Measurements from ENCODE around the gene FABP2. TPM values are rescaled to one million over a fixed set of nuclear protein-coding genes. Genes with fewer than 3 reads are reported as not detected.

Gene FABP2
- polyA plus RNA-seq, 1 donor from 2014 or later: not detected

DNA sequence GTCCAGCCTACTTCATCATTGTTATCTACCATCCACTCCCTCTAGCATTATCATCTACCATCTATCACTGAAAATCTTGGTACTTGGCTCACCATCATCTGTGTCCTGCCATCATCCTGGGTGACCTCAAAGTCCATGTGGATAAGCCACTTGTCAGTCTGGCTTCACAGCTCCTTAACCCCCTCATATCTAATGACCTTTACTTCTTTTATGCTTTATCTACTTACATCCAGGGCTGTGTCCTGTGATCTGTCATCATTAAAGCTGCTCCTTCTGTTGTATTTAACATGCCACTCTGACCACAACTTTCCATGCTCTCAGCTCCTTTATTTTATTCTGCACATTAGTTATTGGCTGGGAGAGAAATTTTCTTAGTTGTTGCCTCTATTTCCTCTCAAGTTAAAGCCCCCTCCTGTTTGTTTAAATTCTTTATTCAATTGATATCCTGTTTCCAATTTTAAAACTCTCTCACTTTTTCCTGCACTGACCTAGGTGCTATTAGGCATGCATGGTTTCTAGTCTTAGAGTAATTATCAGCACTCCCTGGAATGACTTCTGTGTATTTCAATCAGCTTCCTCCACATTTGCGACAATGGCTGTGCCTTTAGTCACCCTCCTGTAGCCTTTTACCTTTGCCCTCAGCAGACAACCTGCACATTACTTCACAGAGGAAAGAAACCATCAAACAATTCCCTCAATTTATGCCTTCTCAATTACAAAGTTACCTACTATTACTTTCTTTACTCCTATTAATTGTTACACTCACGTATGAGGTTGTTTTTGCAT is 8.1 kb upstream of the FABP2 start:
- Histone ChIP-seq H2AFZ (ENCODE audit: low read depth, low read length) (no peak overlapping the region), H3K9me3 (ENCODE audit: low read length) (no peaks in the 10 kb centered on the region), H3K27ac (ENCODE audit: low read length) (no peak overlapping the region), H3K79me2 (replicated peaks; ENCODE audit: insufficient read depth, low read length) (no peaks in the 10 kb centered on the region), H3K36me3 (ENCODE audit: insufficient read depth, low read length) (no peaks in the 10 kb centered on the region), H3K9me2 (ENCODE audit: insufficient read depth, low read length) (no peaks in the 10 kb centered on the region), H3K27me3 (ENCODE audit: insufficient read depth, low read depth, low read length) (no peaks in the 10 kb centered on the region), H3K4me2 (ENCODE audit: low read length) (no peak overlapping the region), H3F3A (ENCODE audit: insufficient read depth, low read length, poor library complexity, severe bottlenecking) (no peaks in the 10 kb centered on the region), H3K4me3 (ENCODE audit: low read length) (no peak overlapping the region), H4K20me1 (ENCODE audit: insufficient read depth) (no peaks in the 10 kb centered on the region), H3K9ac (ENCODE audit: low read length) (no peak overlapping the region)
- no peak for TF ChIP-seq SMC3 (conservative IDR thresholded peaks at IDR 0.05; ENCODE audit: poor library complexity)
- TF ChIP-seq EZH2 (IDR thresholded peaks at IDR 0.05; ENCODE audit: borderline replicate concordance, insufficient read depth, low read length, poor library complexity, severe bottlenecking): no peak
- TF ChIP-seq, protein P1, sequence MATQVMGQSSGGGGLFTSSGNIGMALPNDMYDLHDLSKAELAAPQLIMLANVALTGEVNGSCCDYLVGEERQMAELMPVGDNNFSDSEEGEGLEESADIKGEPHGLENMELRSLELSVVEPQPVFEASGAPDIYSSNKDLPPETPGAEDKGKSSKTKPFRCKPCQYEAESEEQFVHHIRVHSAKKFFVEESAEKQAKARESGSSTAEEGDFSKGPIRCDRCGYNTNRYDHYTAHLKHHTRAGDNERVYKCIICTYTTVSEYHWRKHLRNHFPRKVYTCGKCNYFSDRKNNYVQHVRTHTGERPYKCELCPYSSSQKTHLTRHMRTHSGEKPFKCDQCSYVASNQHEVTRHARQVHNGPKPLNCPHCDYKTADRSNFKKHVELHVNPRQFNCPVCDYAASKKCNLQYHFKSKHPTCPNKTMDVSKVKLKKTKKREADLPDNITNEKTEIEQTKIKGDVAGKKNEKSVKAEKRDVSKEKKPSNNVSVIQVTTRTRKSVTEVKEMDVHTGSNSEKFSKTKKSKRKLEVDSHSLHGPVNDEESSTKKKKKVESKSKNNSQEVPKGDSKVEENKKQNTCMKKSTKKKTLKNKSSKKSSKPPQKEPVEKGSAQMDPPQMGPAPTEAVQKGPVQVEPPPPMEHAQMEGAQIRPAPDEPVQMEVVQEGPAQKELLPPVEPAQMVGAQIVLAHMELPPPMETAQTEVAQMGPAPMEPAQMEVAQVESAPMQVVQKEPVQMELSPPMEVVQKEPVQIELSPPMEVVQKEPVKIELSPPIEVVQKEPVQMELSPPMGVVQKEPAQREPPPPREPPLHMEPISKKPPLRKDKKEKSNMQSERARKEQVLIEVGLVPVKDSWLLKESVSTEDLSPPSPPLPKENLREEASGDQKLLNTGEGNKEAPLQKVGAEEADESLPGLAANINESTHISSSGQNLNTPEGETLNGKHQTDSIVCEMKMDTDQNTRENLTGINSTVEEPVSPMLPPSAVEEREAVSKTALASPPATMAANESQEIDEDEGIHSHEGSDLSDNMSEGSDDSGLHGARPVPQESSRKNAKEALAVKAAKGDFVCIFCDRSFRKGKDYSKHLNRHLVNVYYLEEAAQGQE (IDR thresholded peaks at IDR 0.05; ENCODE audit: borderline replicate concordance): no peak
- no peak for TF ChIP-seq RAD21 (conservative IDR thresholded peaks at IDR 0.05)
- no peak for TF ChIP-seq EP300 (conservative IDR thresholded peaks at IDR 0.05; ENCODE audit: poor library complexity, severe bottlenecking)
- TF ChIP-seq, protein P2, sequence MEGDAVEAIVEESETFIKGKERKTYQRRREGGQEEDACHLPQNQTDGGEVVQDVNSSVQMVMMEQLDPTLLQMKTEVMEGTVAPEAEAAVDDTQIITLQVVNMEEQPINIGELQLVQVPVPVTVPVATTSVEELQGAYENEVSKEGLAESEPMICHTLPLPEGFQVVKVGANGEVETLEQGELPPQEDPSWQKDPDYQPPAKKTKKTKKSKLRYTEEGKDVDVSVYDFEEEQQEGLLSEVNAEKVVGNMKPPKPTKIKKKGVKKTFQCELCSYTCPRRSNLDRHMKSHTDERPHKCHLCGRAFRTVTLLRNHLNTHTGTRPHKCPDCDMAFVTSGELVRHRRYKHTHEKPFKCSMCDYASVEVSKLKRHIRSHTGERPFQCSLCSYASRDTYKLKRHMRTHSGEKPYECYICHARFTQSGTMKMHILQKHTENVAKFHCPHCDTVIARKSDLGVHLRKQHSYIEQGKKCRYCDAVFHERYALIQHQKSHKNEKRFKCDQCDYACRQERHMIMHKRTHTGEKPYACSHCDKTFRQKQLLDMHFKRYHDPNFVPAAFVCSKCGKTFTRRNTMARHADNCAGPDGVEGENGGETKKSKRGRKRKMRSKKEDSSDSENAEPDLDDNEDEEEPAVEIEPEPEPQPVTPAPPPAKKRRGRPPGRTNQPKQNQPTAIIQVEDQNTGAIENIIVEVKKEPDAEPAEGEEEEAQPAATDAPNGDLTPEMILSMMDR (IDR thresholded peaks at IDR 0.05; ENCODE audit: poor library complexity, severe bottlenecking): no peak
- TF ChIP-seq TAF1 (IDR thresholded peaks at IDR 0.05; ENCODE audit: low read depth): no peak
- TF ChIP-seq POLR2AphosphoS5 (IDR thresholded peaks at IDR 0.05): no peak
- no peak for TF ChIP-seq MXI1 (conservative IDR thresholded peaks at IDR 0.05; ENCODE audit: poor library complexity, severe bottlenecking)

- Histone ChIP-seq H2AFZ (ENCODE audit: low read depth, low read length) (no peak overlapping the region), H4K20me1 (ENCODE audit: insufficient read depth) (no peaks in the 10 kb centered on the region), H3F3A (ENCODE audit: insufficient read depth, low read length, poor library complexity, severe bottlenecking) (no peaks in the 10 kb centered on the region), H3K36me3 (ENCODE audit: insufficient read depth, low read length) (no peaks in the 10 kb centered on the region), H3K27me3 (ENCODE audit: insufficient read depth, low read depth, low read length) (no peaks in the 10 kb centered on the region), H3K9ac (ENCODE audit: low read length) (no peak overlapping the region), H3K9me3 (ENCODE audit: low read length) (no peaks in the 10 kb centered on the region), H3K9me2 (ENCODE audit: insufficient read depth, low read length) (no peaks in the 10 kb centered on the region), H3K79me2 (replicated peaks; ENCODE audit: insufficient read depth, low read length) (no peaks in the 10 kb centered on the region), H3K4me2 (ENCODE audit: low read length) (no peak overlapping the region), H3K4me3 (ENCODE audit: low read length) (no peak overlapping the region), H3K27ac (ENCODE audit: low read length) (no peak overlapping the region)
- TF ChIP-seq, protein P2 (IDR thresholded peaks at IDR 0.05; ENCODE audit: poor library complexity, severe bottlenecking): no peak
- TF ChIP-seq EZH2 (IDR thresholded peaks at IDR 0.05; ENCODE audit: borderline replicate concordance, insufficient read depth, low read length, poor library complexity, severe bottlenecking) (no peak), EP300 (conservative IDR thresholded peaks at IDR 0.05; ENCODE audit: poor library complexity, severe bottlenecking) (no peak), TAF1 (IDR thresholded peaks at IDR 0.05; ENCODE audit: low read depth) (no peak)
Observed at GRCh38 chr4:119328695-119329094, 6.8 kb upstream of the FABP2 start.
